Uterus (tissue), 2 donors: ENCODE measurements around the gene NUMA1.
A peak's percentile ranks its signal among the peaks of the same experiment; 100 is the strongest.

Source experiments
- CTCF ChIP-seq, 4 experiments: fragments of 200-600 bp in 2 of 4; fragments of 450-650 bp in 2 of 4; sonication (generic) in 2 of 4; IDR thresholded peaks; one replicate each; pipeline ENCODE4 v1.5.1; 2016 to 2019; ENCODE audit warnings: antibody characterized with exemption in 4 of 4, mild to moderate bottlenecking in 2 of 4, moderate library complexity in 1 of 4
- POLR2A ChIP-seq, 2 donors: fragments of 450-650 bp; IDR thresholded peaks; one replicate each; pipeline ENCODE4 v1.6.1; 2016; ENCODE audit warnings: antibody characterized with exemption in 2 of 2, mild to moderate bottlenecking in 1 of 2, moderate library complexity in 1 of 2

DNA sequence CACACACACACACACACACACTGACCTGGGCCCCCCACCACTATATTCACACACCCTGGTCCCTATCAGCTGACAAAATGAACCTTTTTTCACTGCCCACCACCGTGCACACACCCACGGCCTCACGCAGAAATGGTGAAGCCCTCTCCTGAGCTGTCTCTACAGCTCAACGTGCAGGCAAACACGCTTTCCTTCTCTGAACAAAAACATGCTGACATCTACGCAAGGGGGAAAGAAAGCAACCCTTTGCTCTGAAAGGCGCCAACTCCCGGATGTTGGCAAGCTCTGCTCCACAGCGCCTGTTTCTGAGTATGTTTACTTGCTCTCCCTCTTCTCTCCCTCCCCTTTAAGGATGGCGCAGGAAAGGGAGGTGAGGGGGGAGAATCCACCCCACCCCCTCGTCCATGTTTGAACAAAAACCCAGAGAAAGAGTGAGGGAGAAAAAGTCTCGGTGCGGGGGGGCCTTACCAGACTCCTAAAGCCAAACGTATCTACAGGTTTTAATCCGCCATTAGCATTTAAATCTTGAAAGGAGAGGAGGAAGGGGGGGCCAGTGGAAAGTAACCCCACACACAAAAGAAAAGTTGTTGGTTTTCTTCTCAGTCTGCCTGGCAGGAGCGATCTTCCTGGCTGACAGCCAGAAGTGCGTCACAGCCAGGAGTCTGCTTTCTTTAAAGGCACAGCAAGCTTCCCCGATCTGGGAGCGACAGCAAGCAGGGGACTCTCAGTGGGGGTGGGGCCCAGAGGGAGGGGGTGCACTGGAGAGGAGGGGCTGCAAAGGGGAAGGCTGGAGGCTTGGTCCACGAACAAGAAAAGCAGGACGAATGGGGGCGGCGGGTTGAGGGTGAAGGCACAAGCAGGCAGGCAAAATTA, 39.6 kb downstream of the NUMA1 start:
- TF ChIP-seq POLR2A (IDR thresholded peaks at IDR 0.05) = peak; percentile 55 to 76
- TF ChIP-seq CTCF (IDR thresholded peaks at IDR 0.05) = no peak
